Mesenchymal stem cell (in vitro differentiated cells and primary cell): Measurements from ENCODE around the gene SSH3.

Source experiments
- DNase-seq: peaks from one replicate; pipeline ENCODE4 v3.0.0-alpha.2; 2013
- H2AFZ ChIP-seq: one replicate; pipeline ENCODE4 v1.6.1; 2013; ENCODE audit warnings: low read depth, mild to moderate bottlenecking, control low read depth, inconsistent platforms, low read length, moderate library complexity
- H2AK5ac ChIP-seq: 2 replicates; pipeline ENCODE4 v1.6.1; 2013; ENCODE audit warnings: low read length, moderate library complexity, mild to moderate bottlenecking, inconsistent platforms; ENCODE audit not compliant: severe bottlenecking
- H2BK120ac ChIP-seq: one replicate; pipeline ENCODE4 v1.6.1; 2013; ENCODE audit warnings: low read depth, mild to moderate bottlenecking, inconsistent platforms, low read length, moderate library complexity
- H2BK12ac ChIP-seq, 2 experiments: one replicate each; pipeline ENCODE4 v1.6.1; 2013; ENCODE audit warnings: inconsistent platforms in 2 of 2, low read length in 2 of 2, mild to moderate bottlenecking in 2 of 2, moderate library complexity in 2 of 2, control low read depth in 1 of 2
- H2BK15ac ChIP-seq: one replicate; pipeline ENCODE4 v1.6.1; 2013; ENCODE audit warnings: mild to moderate bottlenecking, low read depth, inconsistent platforms; ENCODE audit not compliant: poor library complexity, severe bottlenecking
- H2BK5ac ChIP-seq: 2 replicates; pipeline ENCODE4 v1.6.1; 2013; ENCODE audit warnings: low read depth, mild to moderate bottlenecking, low read length, control low read depth, inconsistent platforms; ENCODE audit not compliant: poor library complexity, severe bottlenecking
- H3K14ac ChIP-seq, 2 experiments: one replicate each; pipeline ENCODE4 v1.6.1; 2013; ENCODE audit warnings: inconsistent platforms in 2 of 2, low read length in 2 of 2, control low read depth in 1 of 2, mild to moderate bottlenecking in 1 of 2, moderate library complexity in 1 of 2
- H3K18ac ChIP-seq, 2 experiments: one replicate each; pipeline ENCODE4 v1.6.1; 2013; ENCODE audit warnings: inconsistent platforms in 2 of 2, low read length in 2 of 2, control low read depth in 1 of 2, low read depth in 1 of 2, mild to moderate bottlenecking in 1 of 2
- H3K23ac ChIP-seq, 2 experiments: one replicate each; pipeline ENCODE4 v1.6.1; 2013; ENCODE audit warnings: inconsistent platforms in 2 of 2, low read length in 2 of 2, mild to moderate bottlenecking in 2 of 2, moderate library complexity in 2 of 2, control low read depth in 1 of 2
- H3K27ac ChIP-seq: 2 replicates; pipeline ENCODE4 v1.5.1; 2013; ENCODE audit warnings: mild to moderate bottlenecking, moderate library complexity, low read length, control low read depth, inconsistent platforms; ENCODE audit not compliant: poor library complexity, severe bottlenecking
- H3K27me3 ChIP-seq, 2 experiments: 2 replicates each; pipeline versions ENCODE4 v1.6.1 to v1.7.0; 2013; ENCODE audit warnings: low read length in 2 of 2, mild to moderate bottlenecking in 2 of 2, moderate library complexity in 2 of 2, control low read depth in 1 of 2, inconsistent platforms in 1 of 2; ENCODE audit not compliant: control insufficient read depth in 1 of 2, insufficient read depth in 1 of 2
- H3K36me3 ChIP-seq, 2 experiments: 2 replicates each; pipeline versions ENCODE4 v1.6.1 to v1.7.0; 2013; ENCODE audit warnings: low read length in 2 of 2, control low read depth in 1 of 2, inconsistent platforms in 1 of 2, low read depth in 1 of 2, mild to moderate bottlenecking in 1 of 2; ENCODE audit not compliant: insufficient read depth in 2 of 2, control insufficient read depth in 1 of 2
- H3K4ac ChIP-seq, 2 experiments: one replicate each; pipeline ENCODE4 v1.6.1; 2013; ENCODE audit warnings: inconsistent platforms in 2 of 2, low read length in 2 of 2, mild to moderate bottlenecking in 2 of 2, moderate library complexity in 2 of 2, control low read depth in 1 of 2, low read depth in 1 of 2
- H3K4me1 ChIP-seq: 2 replicates; pipeline ENCODE4 v1.6.1; 2013; ENCODE audit warnings: low read depth, low read length, control low read depth; ENCODE audit not compliant: control insufficient read depth, insufficient read depth
- H3K4me2 ChIP-seq: 2 replicates; pipeline ENCODE4 v1.6.1; 2013; ENCODE audit warnings: low read length, mild to moderate bottlenecking, inconsistent platforms; ENCODE audit not compliant: poor library complexity, severe bottlenecking
- H3K4me3 ChIP-seq, 2 experiments: 2 replicates each; pipeline versions ENCODE4 v1.5.1 to v1.7.0; 2013; ENCODE audit warnings: low read length in 2 of 2, mild to moderate bottlenecking in 2 of 2, control low read depth in 1 of 2, low read depth in 1 of 2; ENCODE audit not compliant: insufficient read depth in 1 of 2
- H3K79me1 ChIP-seq: replicated peaks from 2 replicates; pipeline ENCODE4 v1.6.1; 2013; ENCODE audit warnings: mild to moderate bottlenecking, control low read depth, low read length, inconsistent platforms; ENCODE audit not compliant: poor library complexity, severe bottlenecking
- H3K9ac ChIP-seq: 2 replicates; pipeline ENCODE4 v1.7.0; 2013; ENCODE audit warnings: mild to moderate bottlenecking, low read length, moderate library complexity
- H3K9me3 ChIP-seq: 2 replicates; pipeline ENCODE4 v1.7.0; 2013; ENCODE audit warnings: mild to moderate bottlenecking, low read length; ENCODE audit not compliant: control insufficient read depth
- H4K8ac ChIP-seq: one replicate; pipeline ENCODE4 v1.6.1; 2013; ENCODE audit warnings: inconsistent platforms, mild to moderate bottlenecking, low read length, moderate library complexity
- H4K91ac ChIP-seq: one replicate; pipeline ENCODE4 v1.6.1; 2013; ENCODE audit warnings: mild to moderate bottlenecking, low read length, inconsistent platforms
- WGBS: methylation state at CpG from one replicate; pipeline ENCODE4 v1.1.7; 2013; ENCODE audit warnings: mixed read lengths; 5-methylcytosine and 5-hydroxymethylcytosine counted together

SSH3 gene

GRCh38 chr11:67309661-67310061 lies 6.3 kb downstream of the SSH3 start:
- Histone ChIP-seq H3K79me1 (peaks cover 6% of the 10 kb centered on the region), H2BK12ac (no peak overlapping the region), H3K14ac (no peak overlapping the region), H3K18ac (no peak overlapping the region), H3K9me3 (no peaks in the 10 kb centered on the region), H2BK5ac (no peak overlapping the region), H3K4me2 (no peak overlapping the region), H4K91ac (no peak overlapping the region), H3K27ac (no peak overlapping the region), H3K27me3 (no peaks in the 10 kb centered on the region), H3K23ac (no peak overlapping the region), H2AK5ac (no peak overlapping the region), H3K36me3 (peaks cover 21 to 59% of the 10 kb centered on the region in 2 experiments), H4K8ac (no peak overlapping the region), H2BK15ac (no peak overlapping the region), H3K4ac (no peak overlapping the region), H2AFZ (no peak overlapping the region), H3K4me3 (no peak overlapping the region), H3K9ac (no peak overlapping the region), H3K4me1 (peaks cover 8% of the 10 kb centered on the region), H2BK120ac (no peak overlapping the region)
- WGBS, result over 99% methylated on average over 14 of the region's 14 CpGs
- DNase-seq, result no peak

GRCh38 chr11:67310246-67311050 lies 7.1 kb downstream of the SSH3 start:
- 88% methylated on average over 19 of the region's 19 CpGs for WGBS
- Histone ChIP-seq H2BK15ac (no peak overlapping the region), H3K36me3 (peaks cover 21 to 59% of the 10 kb centered on the region in 2 experiments), H3K18ac (no peak overlapping the region), H2AFZ (no peak overlapping the region), H3K14ac (peak overlapping the region in 1 of 2 experiments; percentile 14), H3K79me1 (peaks cover 4% of the 10 kb centered on the region), H3K9me3 (no peaks in the 10 kb centered on the region), H3K27ac (no peak overlapping the region), H3K27me3 (no peaks in the 10 kb centered on the region), H2BK5ac (no peak overlapping the region), H3K4me3 (no peak overlapping the region), H3K4ac (no peak overlapping the region), H3K4me2 (no peak overlapping the region), H2BK120ac (no peak overlapping the region), H2AK5ac (no peak overlapping the region), H4K91ac (peak overlapping the region; percentile 18), H3K9ac (no peak overlapping the region), H3K4me1 (peaks cover 2% of the 10 kb centered on the region), H3K23ac (no peak overlapping the region), H4K8ac (no peak overlapping the region), H2BK12ac (peak overlapping the region in 1 of 2 experiments; percentile 16)
- DNase-seq, result no peak

- Histone ChIP-seq H3K27me3 (no peaks in the 10 kb centered on the region), H3K18ac (no peak overlapping the region), H2AK5ac (no peak overlapping the region), H2BK15ac (no peak overlapping the region), H3K4me3 (no peak overlapping the region), H3K9me3 (no peaks in the 10 kb centered on the region), H4K8ac (no peak overlapping the region), H4K91ac (no peak overlapping the region), H3K4me2 (no peak overlapping the region), H3K4ac (no peak overlapping the region), H3K27ac (no peak overlapping the region), H3K79me1 (peaks cover 4% of the 10 kb centered on the region), H3K23ac (no peak overlapping the region), H3K9ac (no peak overlapping the region), H2AFZ (no peak overlapping the region), H2BK120ac (no peak overlapping the region), H3K4me1 (no peaks in the 10 kb centered on the region), H2BK12ac (peak overlapping the region in 1 of 2 experiments; percentile 16), H3K36me3 (peaks cover 21 to 59% of the 10 kb centered on the region in 2 experiments), H3K14ac (peak overlapping the region in 1 of 2 experiments; percentile 14), H2BK5ac (no peak overlapping the region)
- WGBS, result 90% methylated on average over 18 of the region's 18 CpGs
- DNase-seq, result no peak
These were observed 7.8 kb downstream of the SSH3 start for GRCh38 chr11:67311051-67311555.

GRCh38 chr11:67311556-67312082 lies 8.3 kb downstream of the SSH3 start:
- H2AK5ac ChIP-seq, result no peak overlapping the region
- DNase-seq, result no peak
- no peak overlapping the region for H3K14ac ChIP-seq
- no peaks in the 10 kb centered on the region for H3K9me3 ChIP-seq
- no peak overlapping the region for H2BK5ac ChIP-seq
- no peak overlapping the region for H4K91ac ChIP-seq
- 93% methylated on average over 14 of the region's 15 CpGs for WGBS
- H3K27ac ChIP-seq, result no peak overlapping the region
- H2BK12ac ChIP-seq, result no peak overlapping the region
- no peak overlapping the region for H3K4me2 ChIP-seq
- no peaks in the 10 kb centered on the region for H3K4me1 ChIP-seq
- no peak overlapping the region for H2AFZ ChIP-seq
- no peaks in the 10 kb centered on the region for H3K27me3 ChIP-seq
- H3K23ac ChIP-seq, result no peak overlapping the region
- H4K8ac ChIP-seq, result no peak overlapping the region
- no peak overlapping the region for H2BK120ac ChIP-seq
- peaks cover 4% of the 10 kb centered on the region for H3K79me1 ChIP-seq
- H3K18ac ChIP-seq, result no peak overlapping the region
- no peak overlapping the region for H3K4me3 ChIP-seq
- no peak overlapping the region for H3K4ac ChIP-seq
- H3K9ac ChIP-seq, result no peak overlapping the region
- no peak overlapping the region for H2BK15ac ChIP-seq
- peaks cover 21 to 58% of the 10 kb centered on the region in 2 experiments for H3K36me3 ChIP-seq
